GM18858 (cell line): ENCODE data around the gene GCC1.

ENCODE experiments used
- ATAC-seq: cut with Tn5 transposase; IDR thresholded peaks from one replicate; pipeline ENCODE4 v1.9.1; 2021; ENCODE audit not compliant: unreplicated experiment

GCC1 gene, protein sequence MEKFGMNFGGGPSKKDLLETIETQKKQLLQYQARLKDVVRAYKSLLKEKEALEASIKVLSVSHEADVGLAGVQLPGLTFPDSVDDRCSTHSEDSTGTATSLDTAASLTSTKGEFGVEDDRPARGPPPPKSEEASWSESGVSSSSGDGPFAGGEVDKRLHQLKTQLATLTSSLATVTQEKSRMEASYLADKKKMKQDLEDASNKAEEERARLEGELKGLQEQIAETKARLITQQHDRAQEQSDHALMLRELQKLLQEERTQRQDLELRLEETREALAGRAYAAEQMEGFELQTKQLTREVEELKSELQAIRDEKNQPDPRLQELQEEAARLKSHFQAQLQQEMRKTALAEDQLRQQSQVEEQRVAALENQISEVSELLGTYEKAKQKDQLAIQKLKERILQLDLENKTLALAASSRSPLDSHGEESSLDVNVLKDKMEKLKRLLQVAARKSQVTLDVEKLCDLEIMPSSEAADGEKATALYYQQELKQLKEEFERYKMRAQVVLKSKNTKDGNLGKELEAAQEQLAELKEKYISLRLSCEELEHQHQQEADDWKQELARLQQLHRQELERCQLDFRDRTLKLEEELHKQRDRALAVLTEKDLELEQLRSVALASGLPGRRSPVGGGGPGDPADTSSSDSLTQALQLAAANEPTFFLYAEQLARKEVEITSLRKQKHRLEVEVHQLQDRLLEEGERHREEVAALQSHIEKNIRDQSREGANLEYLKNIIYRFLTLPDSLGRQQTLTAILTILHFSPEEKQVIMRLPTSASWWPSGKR

GRCh38 chr7:127585044-127585953 lies at the start of gene GCC1:
TSS of gene GCC1 (minus strand) at chr7:127585596. CDS start at chr7:127585182, 414 bp downstream.
- peak; percentile 84 for ATAC-seq

GRCh38 chr7:127632276-127632910 lies 47.0 kb upstream of the GCC1 start:
- no peak for ATAC-seq

DNA sequence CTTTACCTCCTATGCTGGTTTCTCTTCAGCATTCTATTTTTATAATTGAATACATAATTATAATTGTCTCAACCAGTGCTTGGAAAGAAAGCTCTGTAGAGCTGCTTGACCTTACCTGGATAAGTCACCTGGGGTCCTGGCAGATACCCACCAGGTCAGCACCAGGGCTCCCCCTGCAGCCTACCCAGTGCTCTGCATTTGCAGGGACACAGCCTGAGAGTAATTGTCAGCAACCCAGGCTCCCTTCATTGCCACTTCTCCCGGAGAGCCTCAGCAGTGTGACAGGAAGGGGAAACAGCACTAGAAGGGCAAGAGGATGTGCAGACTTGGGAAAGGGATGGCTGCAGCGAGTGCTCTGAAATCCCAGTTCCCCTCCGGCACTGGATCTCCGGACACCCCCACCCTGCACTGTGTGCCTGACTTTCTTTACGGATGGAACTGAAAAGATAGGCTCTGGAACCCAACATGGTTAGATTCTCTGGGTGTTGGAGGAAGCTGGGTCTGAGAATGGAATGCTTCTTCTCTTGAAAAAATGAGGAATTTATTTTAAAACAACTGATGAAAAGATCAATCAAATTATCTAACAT lies 44.0 kb upstream of the GCC1 start:
- ATAC-seq: no peak

DNA sequence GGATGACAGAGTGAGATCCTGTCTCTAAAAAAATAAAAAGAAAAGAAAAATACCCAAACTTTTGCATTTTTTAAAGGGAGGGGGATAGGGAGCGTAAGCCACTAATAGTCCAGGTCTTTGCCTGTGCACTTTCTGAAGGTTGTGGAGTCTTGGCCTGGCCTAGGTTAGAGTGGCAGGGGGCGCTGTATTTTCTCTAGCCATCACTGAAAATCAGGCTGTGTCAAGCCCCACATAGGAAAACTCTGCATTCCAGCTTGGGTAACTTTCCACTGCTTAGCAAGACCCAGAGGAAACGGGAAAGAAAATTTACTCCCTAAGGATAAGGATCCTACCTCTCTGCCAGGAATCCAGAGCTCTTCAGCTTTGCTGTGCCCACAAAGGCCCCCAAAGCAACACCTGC lies 43.0 kb upstream of the GCC1 start:
- no peak for ATAC-seq

DNA sequence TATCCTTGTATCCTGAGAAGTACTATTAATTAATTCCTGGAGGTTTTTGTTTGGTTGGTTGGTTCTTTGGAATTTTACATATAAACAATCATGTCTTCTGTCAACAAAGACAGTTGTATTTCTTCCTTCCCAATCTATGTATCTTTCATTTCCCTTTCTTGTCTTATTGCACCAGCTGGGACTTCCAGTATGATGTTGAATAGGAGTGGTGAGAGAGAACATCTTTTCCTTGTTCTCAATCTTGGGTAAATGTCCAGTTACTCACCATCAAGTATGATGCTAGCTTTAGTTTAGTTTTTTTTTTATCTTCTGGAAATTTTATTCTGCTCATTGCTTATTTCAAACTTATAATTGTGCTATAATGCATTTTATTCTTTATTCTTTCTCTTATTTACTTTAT lies 39.9 kb upstream of the GCC1 start:
- no peak for ATAC-seq

DNA sequence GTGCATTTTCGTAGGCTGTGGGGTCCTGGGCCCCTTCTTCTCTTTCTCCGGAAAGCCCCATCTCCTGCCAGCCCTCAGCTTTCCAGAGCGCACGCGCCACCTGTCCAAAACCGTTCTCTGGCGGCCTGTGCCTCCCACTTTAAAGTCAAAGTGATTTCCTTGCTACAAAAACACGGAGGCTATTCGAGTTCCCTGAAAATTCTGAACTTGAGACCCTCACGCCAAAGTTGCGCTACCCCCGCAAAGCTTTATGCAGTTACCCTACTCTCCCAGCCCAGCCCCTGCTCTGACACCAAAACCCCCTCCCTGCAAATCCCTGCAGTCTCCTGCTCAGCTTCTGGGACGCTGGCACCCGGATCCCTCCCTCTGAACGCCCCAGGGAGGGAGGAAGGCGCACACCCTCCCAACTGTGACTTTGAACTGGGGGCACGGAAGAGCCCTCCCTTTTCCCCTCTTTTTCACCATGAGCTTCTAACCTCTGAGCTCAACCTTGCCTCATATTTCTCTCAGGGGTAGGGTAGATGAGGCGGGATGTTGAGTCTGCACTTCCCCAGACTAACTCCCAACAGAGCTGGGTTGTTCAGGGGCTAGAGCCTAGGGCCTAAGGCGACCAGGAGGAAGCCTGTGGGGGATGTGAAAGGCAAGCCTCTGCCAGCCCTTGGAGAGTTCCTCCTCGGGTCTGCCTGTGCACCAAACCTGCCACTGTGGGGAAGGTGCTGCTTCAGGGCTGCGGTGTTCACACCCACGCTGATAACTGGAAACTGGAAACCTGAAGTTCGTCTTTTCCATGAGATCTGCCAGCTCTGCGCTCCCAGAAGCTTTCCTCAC lies 35.2 kb upstream of the GCC1 start:
- no peak for ATAC-seq

GRCh38 chr7:127619681-127620405 lies 34.4 kb upstream of the GCC1 start:
- no peak for ATAC-seq

- no peak for ATAC-seq
Observed at GRCh38 chr7:127618775-127619174, 33.4 kb upstream of the GCC1 start.

GRCh38 chr7:127618042-127618441 lies 32.6 kb upstream of the GCC1 start, which contains the start of gene PAX4:
TSS of gene PAX4 (minus strand) at chr7:127618142. CDS start at chr7:127615928, 2,214 bp downstream.
- ATAC-seq: no peak

DNA sequence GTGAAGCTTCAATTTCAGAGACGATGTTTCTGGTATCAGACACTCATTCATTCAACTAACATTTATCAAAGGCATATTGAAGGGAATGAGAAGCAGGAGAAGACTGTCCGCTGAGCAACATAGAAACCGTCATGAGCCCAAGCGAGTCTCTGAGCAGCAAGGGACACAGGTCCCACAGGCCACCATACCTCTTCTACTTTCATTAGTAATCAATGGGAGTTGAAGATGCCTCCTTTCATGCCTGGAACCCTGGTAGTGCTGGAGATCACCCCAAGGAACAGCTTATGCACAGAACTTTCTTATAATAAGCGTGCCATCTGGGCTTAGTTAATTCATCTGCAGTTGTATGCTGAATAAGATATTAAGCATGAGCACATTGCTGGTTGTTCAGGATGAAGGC lies 31.3 kb upstream of the GCC1 start:
- ATAC-seq: no peak

GRCh38 chr7:127612263-127612662 lies 26.9 kb upstream of the GCC1 start:
- ATAC-seq: no peak

GRCh38 chr7:127609297-127609696 lies 23.9 kb upstream of the GCC1 start:
- no peak for ATAC-seq

- no peak for ATAC-seq
Observed at GRCh38 chr7:127608446-127608845, 23.1 kb upstream of the GCC1 start.

DNA sequence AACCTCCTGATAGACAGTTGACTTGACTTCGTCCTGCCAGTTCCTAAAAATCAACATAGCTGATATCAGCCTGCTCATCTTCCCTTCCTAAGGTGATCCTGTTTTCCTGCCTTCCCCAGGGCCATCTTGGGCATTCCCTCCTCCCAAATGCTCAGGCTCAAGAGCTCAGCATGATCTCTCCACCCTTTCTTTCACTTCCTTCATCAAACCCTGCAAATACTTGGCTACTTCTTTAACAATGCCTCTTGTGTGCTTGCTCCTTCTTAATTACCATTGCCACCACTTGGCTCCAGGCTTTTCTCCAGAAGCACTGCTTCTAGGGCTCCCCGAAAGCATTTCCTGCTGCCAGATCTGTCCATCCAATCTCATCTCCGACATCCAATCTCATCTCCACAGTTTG lies 15.5 kb upstream of the GCC1 start:
- ATAC-seq: no peak

- no peak for ATAC-seq
Observed at GRCh38 chr7:127598318-127598717, 12.9 kb upstream of the GCC1 start.

DNA sequence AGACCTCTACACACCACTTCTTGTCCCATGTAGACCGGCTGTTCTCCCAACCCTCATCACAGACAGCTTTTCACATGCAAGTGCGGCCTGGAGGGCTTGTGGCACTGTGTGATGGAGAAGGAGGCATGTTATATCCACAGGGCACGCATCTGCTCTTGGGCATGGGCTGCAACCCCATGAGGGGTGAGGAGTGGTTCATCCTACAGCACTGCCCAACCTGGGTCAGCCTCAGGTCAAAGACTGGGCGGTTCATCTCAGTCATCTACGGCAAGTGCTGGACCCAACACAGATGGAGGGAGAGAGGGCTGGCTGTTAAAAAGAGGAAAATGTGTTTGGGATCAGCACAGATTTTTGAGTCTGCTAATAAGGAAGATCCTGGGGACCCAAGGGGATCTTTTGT lies 10.3 kb upstream of the GCC1 start:
- no peak for ATAC-seq

DNA sequence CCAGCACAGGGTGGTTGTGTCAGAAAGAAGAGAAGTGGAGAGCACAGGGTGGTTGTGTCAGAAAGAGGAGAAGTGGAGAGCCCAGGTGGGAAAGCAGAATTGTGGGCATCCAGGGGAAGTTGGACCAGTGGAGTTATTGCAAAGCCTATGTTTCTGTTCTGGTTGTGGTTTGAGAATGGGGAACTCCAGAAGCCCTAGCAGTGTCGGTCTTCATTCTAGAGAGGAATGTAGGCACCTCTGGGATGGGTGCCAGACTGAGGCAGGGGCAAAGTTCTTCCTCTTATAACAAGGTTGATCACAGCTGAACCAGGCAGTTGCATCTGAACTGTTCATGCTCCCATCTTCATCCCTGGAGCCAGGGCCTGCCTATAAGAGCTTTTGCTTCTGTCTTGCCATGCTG lies 9.1 kb upstream of the GCC1 start:
- ATAC-seq: no peak

- no peak for ATAC-seq
Observed at GRCh38 chr7:127592550-127592949, 7.2 kb upstream of the GCC1 start.

- no peak for ATAC-seq
Observed at GRCh38 chr7:127591591-127591990, 6.2 kb upstream of the GCC1 start.
